ENCODE data around the gene ANGPTL7.
A peak's percentile ranks its signal among the peaks of the same experiment; 100 is the strongest.

The ANGPTL7 gene

DNA sequence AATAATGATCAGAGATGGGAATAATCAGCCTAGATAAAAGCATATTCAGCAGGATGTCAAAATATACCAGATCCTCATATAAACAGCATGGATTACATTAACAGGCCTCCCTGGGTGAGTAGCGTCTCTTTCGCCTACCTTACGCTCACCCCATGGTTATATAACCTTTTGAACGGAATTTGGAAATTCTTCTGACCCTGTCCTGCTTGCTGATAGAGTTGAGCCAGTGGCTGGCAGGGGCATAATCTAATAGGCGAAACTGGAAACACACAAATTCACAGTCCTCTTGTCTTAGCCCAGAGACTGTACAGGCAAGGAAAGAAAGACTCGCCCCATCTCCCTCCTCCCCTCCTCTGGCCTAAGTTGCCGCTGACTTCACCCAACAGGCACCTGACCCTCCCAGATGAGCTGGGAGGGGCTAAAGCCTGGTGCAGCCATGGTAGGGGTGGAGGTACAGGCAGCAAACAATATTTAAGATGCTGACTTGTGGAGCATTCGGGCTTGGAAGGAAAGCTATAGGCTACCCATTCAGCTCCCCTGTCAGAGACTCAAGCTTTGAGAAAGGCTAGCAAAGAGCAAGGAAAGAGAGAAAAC, at the start of gene ANGPTL7:
Gene ANGPTL7 (plus strand): TSS at position 498 of the 594 bp plus-strand sequence. CDS start 225 bp downstream, outside the sequence.
- H3K27me3 ChIP-seq (ENCODE audit: control insufficient read depth, insufficient read depth, low read length): no peaks in the 10 kb centered on the region
- no peak within 1 kb of the TSS for H3K9ac ChIP-seq (ENCODE audit: low read depth, low read length)
- no peaks in the 10 kb centered on the region for H3K9me3 ChIP-seq (ENCODE audit: control insufficient read depth, insufficient read depth, low read length)
- peaks cover 71% of the 10 kb centered on the region for H3K36me3 ChIP-seq (ENCODE audit: control insufficient read depth, insufficient read depth, low read length)
- no peak within 1 kb of the TSS for H3K4me3 ChIP-seq (ENCODE audit: low read depth, low read length)
- no peak within 1 kb of the TSS for H3K27ac ChIP-seq (ENCODE audit: low read depth, low read length)
- no peaks in the 10 kb centered on the region for H3K4me1 ChIP-seq (ENCODE audit: control insufficient read depth, insufficient read depth, low read length)

- H3K9ac ChIP-seq (ENCODE audit: low read depth, low read length): no peak overlapping the region
- H3K27me3 ChIP-seq (ENCODE audit: control insufficient read depth, insufficient read depth, low read length): no peaks in the 10 kb centered on the region
- peaks cover 80% of the 10 kb centered on the region for H3K36me3 ChIP-seq (ENCODE audit: control insufficient read depth, insufficient read depth, low read length)
- no peaks in the 10 kb centered on the region for H3K9me3 ChIP-seq (ENCODE audit: control insufficient read depth, insufficient read depth, low read length)
- peaks cover 9% of the 10 kb centered on the region; the same call in 1 of the 2 replicates for H3K4me1 ChIP-seq (ENCODE audit: control insufficient read depth, insufficient read depth, low read length)
- H3K4me3 ChIP-seq (ENCODE audit: low read depth, low read length): no peak overlapping the region
- no peak overlapping the region for H3K27ac ChIP-seq (ENCODE audit: low read depth, low read length)
Observed at GRCh38 chr1:11142618-11143391, 46.4 kb upstream of the ANGPTL7 start.

DNA sequence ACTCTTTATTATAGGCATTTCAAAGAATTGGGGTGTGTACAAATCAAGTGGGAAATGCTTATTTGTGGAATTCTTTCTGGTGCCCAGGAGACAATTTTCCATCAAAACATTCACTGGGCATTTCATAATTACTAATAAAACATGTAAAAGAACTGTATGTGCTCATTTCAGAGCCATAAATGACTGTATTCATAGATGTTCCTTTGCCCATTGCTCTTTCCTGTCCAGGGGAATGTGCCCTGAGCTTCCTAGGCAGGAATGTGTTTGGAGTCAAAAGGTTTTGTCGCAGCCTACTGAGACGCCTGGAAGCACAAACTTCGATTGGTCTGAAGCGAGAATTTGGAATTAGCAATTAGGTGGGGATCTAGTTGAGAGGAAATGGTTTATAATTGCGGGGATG, 45.8 kb upstream of the ANGPTL7 start:
- Histone ChIP-seq H3K27me3 (ENCODE audit: control insufficient read depth, insufficient read depth, low read length) (no peaks in the 10 kb centered on the region), H3K9me3 (ENCODE audit: control insufficient read depth, insufficient read depth, low read length) (no peaks in the 10 kb centered on the region), H3K9ac (ENCODE audit: low read depth, low read length) (no peak overlapping the region), H3K4me1 (ENCODE audit: control insufficient read depth, insufficient read depth, low read length) (peaks cover 13% of the 10 kb centered on the region; the same call in 1 of the 2 replicates), H3K4me3 (ENCODE audit: low read depth, low read length) (no peak overlapping the region), H3K36me3 (ENCODE audit: control insufficient read depth, insufficient read depth, low read length) (peaks cover 79% of the 10 kb centered on the region), H3K27ac (ENCODE audit: low read depth, low read length) (no peak overlapping the region)

DNA sequence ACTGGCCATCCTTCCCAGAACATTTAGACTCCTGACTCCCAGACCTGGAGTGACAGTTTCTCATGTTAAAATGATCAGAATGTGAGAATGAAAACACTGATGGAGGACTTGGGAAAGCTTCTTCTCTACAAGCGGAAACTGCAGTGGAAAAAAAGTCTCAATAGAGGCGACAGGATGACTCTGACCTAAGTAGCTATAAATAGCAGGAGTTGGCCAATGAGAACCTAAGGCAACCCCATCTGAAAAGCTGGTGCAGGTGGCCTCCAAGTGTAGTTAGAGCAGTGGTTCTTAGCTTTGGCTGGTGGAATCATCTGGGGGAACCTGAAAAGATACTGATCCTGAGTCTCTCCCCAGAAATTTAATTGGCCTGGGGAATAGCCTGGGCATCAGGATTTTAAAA, 45.2 kb upstream of the ANGPTL7 start:
- Histone ChIP-seq H3K36me3 (ENCODE audit: control insufficient read depth, insufficient read depth, low read length) (peaks cover 77% of the 10 kb centered on the region), H3K27ac (ENCODE audit: low read depth, low read length) (no peak overlapping the region), H3K27me3 (ENCODE audit: control insufficient read depth, insufficient read depth, low read length) (no peaks in the 10 kb centered on the region), H3K9ac (ENCODE audit: low read depth, low read length) (no peak overlapping the region), H3K4me1 (ENCODE audit: control insufficient read depth, insufficient read depth, low read length) (peaks cover 13% of the 10 kb centered on the region; the same call in 1 of the 2 replicates), H3K9me3 (ENCODE audit: control insufficient read depth, insufficient read depth, low read length) (no peaks in the 10 kb centered on the region), H3K4me3 (ENCODE audit: low read depth, low read length) (no peak overlapping the region)

DNA sequence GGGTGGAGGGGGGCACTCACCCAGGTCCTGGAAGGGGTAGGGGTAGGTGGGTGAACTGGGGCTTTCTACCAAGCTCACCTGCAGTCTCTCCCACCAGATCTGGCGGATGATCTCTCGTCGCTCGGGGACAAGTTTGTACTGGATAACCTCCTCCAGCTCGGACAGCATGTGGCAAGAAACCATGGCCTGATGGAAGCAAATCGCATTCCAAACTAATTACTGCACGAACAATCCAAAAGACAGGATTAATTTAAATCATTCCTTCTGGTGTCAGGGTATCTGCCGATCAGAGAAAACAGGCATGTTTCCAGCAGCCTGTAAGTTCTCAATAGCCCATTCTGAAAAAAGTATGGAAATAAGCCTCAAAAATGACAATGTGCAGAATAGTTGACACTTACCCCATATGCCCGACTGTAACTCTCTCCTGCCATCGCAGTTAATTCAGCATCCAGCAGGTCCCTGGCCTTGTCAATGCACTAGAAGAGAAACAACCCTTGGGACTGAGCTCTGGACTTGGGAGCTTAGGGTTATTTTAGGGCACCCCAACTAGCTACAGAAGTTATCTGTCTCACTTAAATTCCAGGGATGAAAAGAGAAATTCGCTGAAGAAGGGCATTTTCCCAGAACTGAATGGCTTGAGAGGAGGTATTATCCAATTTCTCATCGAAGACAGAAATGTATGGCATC, 44.4 kb upstream of the ANGPTL7 start:
- Histone ChIP-seq H3K27ac (ENCODE audit: low read depth, low read length) (no peak overlapping the region), H3K4me3 (ENCODE audit: low read depth, low read length) (no peak overlapping the region), H3K4me1 (ENCODE audit: control insufficient read depth, insufficient read depth, low read length) (peaks cover 13% of the 10 kb centered on the region; the same call in 1 of the 2 replicates), H3K27me3 (ENCODE audit: control insufficient read depth, insufficient read depth, low read length) (no peaks in the 10 kb centered on the region), H3K36me3 (ENCODE audit: control insufficient read depth, insufficient read depth, low read length) (peaks cover 77% of the 10 kb centered on the region), H3K9me3 (ENCODE audit: control insufficient read depth, insufficient read depth, low read length) (no peaks in the 10 kb centered on the region), H3K9ac (ENCODE audit: low read depth, low read length) (no peak overlapping the region)

DNA sequence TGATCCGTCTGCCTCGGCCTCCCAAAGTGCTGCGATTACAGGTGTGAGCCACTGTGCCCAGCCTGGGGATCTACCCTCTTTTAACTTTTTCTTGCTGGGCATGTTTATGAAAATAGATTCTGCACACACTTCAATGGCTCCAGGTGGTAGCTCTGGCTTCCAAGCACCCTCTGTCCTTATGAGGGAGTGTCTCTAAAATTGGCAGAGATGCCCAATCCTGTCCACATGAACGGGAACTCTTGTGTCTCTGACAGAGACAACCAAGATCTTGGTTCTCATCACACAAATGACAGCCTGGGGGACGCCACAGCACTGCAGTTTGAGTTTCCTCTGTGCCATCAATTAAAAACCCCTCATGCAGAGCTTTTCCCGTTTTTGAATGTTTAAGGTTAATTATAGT, 43.4 kb upstream of the ANGPTL7 start:
- no peaks in the 10 kb centered on the region for H3K27me3 ChIP-seq (ENCODE audit: control insufficient read depth, insufficient read depth, low read length)
- H3K27ac ChIP-seq (ENCODE audit: low read depth, low read length): no peak overlapping the region
- no peaks in the 10 kb centered on the region for H3K9me3 ChIP-seq (ENCODE audit: control insufficient read depth, insufficient read depth, low read length)
- H3K4me1 ChIP-seq (ENCODE audit: control insufficient read depth, insufficient read depth, low read length): peaks cover 13% of the 10 kb centered on the region; the same call in 1 of the 2 replicates
- H3K36me3 ChIP-seq (ENCODE audit: control insufficient read depth, insufficient read depth, low read length): peaks cover 78% of the 10 kb centered on the region
- no peak overlapping the region for H3K4me3 ChIP-seq (ENCODE audit: low read depth, low read length)
- H3K9ac ChIP-seq (ENCODE audit: low read depth, low read length): no peak overlapping the region

- Histone ChIP-seq H3K27ac (ENCODE audit: low read depth, low read length) (peak overlapping the region; percentile 48), H3K4me1 (ENCODE audit: control insufficient read depth, insufficient read depth, low read length) (peaks cover 13% of the 10 kb centered on the region; the same call in 1 of the 2 replicates), H3K4me3 (ENCODE audit: low read depth, low read length) (no peak overlapping the region), H3K9me3 (ENCODE audit: control insufficient read depth, insufficient read depth, low read length) (no peaks in the 10 kb centered on the region), H3K36me3 (ENCODE audit: control insufficient read depth, insufficient read depth, low read length) (peaks cover 88% of the 10 kb centered on the region), H3K9ac (ENCODE audit: low read depth, low read length) (no peak overlapping the region), H3K27me3 (ENCODE audit: control insufficient read depth, insufficient read depth, low read length) (no peaks in the 10 kb centered on the region)
Observed at GRCh38 chr1:11147197-11147770, 41.9 kb upstream of the ANGPTL7 start.

DNA sequence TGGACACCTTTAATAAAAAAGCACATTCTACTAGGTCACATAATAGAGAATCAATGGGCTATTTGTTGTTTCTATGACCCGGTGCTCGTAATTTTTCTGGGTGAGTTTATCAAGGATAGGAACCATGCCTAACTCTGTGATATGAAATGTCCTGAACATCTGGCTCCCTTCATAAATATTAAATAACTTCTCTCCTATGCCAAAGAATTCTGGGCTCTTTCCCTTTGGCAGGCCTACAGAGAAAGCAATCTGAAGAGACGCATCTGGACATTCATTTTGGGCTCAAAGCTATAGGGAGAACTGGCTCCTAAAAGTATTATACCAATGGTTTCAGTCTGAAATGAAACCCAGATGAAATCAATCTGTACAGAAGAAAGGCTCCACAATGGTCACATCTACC, 38.8 kb upstream of the ANGPTL7 start:
- Histone ChIP-seq H3K36me3 (ENCODE audit: control insufficient read depth, insufficient read depth, low read length) (peaks cover 74% of the 10 kb centered on the region), H3K9ac (ENCODE audit: low read depth, low read length) (no peak overlapping the region), H3K27me3 (ENCODE audit: control insufficient read depth, insufficient read depth, low read length) (no peaks in the 10 kb centered on the region), H3K27ac (ENCODE audit: low read depth, low read length) (no peak overlapping the region), H3K9me3 (ENCODE audit: control insufficient read depth, insufficient read depth, low read length) (no peaks in the 10 kb centered on the region), H3K4me1 (ENCODE audit: control insufficient read depth, insufficient read depth, low read length) (peaks cover 17% of the 10 kb centered on the region; the same call in 1 of the 2 replicates), H3K4me3 (ENCODE audit: low read depth, low read length) (no peak overlapping the region)

- no peaks in the 10 kb centered on the region for H3K9me3 ChIP-seq (ENCODE audit: control insufficient read depth, insufficient read depth, low read length)
- H3K4me3 ChIP-seq (ENCODE audit: low read depth, low read length): no peak overlapping the region
- H3K9ac ChIP-seq (ENCODE audit: low read depth, low read length): no peak overlapping the region
- no peak overlapping the region for H3K27ac ChIP-seq (ENCODE audit: low read depth, low read length)
- peaks cover 17% of the 10 kb centered on the region; the same call in 1 of the 2 replicates for H3K4me1 ChIP-seq (ENCODE audit: control insufficient read depth, insufficient read depth, low read length)
- H3K36me3 ChIP-seq (ENCODE audit: control insufficient read depth, insufficient read depth, low read length): peaks cover 73% of the 10 kb centered on the region
- H3K27me3 ChIP-seq (ENCODE audit: control insufficient read depth, insufficient read depth, low read length): no peaks in the 10 kb centered on the region
Observed at GRCh38 chr1:11151114-11151513, 38.0 kb upstream of the ANGPTL7 start.

DNA sequence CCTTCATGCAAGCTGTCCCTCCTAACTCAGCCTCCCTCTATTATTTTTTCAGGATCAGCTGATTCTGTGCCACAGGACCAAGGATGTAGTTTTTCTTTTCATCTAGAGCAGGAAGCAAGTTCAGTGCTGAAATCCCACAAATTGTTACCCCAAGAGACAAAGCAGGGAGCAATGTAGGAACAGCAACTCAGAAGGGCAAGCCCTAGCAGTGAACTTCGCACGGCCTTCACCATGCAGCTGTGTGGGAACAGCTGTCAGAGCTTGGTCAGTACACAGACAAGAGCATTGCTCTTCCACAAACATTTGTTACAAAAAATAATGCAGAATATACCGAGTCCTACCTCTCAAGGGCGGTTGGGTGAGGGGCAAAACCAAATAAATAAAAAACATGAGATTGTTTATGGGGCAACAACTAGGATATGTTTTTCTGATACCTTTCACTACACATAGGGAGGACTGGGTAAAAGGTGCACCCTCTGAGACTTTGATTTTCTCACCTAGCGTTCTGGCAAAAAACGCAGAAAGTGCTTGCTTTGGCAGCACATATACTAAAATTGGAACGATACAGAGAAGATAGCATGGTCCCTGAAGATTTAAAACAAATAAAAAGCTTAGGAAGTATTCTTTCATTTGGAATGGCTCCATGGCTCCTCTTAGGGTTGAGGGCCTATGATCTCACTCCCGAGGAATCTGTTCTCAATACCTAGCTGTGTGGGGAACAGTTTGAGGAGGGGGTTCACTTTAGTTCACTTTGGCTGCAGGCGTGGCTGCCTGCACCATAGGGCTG, 37.1 kb upstream of the ANGPTL7 start:
- Histone ChIP-seq H3K27me3 (ENCODE audit: control insufficient read depth, insufficient read depth, low read length) (no peaks in the 10 kb centered on the region), H3K9me3 (ENCODE audit: control insufficient read depth, insufficient read depth, low read length) (no peaks in the 10 kb centered on the region), H3K36me3 (ENCODE audit: control insufficient read depth, insufficient read depth, low read length) (peaks cover 73% of the 10 kb centered on the region), H3K9ac (ENCODE audit: low read depth, low read length) (no peak overlapping the region), H3K4me3 (ENCODE audit: low read depth, low read length) (no peak overlapping the region), H3K4me1 (ENCODE audit: control insufficient read depth, insufficient read depth, low read length) (peaks cover 16% of the 10 kb centered on the region; the same call in 1 of the 2 replicates), H3K27ac (ENCODE audit: low read depth, low read length) (no peak overlapping the region)
